GM19455 (cell line): ENCODE measurements around the gene MTRFR.
"Not testable (repeated sequence)": the region's sequence is repeated elsewhere in the genome, so short reads cannot be mapped to it uniquely, and the experiment has no call there.

ENCODE experiments used
- ATAC-seq: cut with Tn5 transposase; IDR thresholded peaks from one replicate; pipeline ENCODE4 v1.9.1; 2021; ENCODE audit not compliant: unreplicated experiment

Gene MTRFR

GRCh38 chr12:123232807-123233504, at the start of gene MTRFR, which contains the start of gene MPHOSPH9:
Gene MTRFR, plus strand, starts transcription at chr12:123233436. Its CDS starts 20,239 bp downstream, at chr12:123253675.
Gene MPHOSPH9, minus strand, starts transcription at chr12:123233141. Its CDS starts 2,777 bp downstream, at chr12:123230364.
- peak; percentile 82 for ATAC-seq

- no peak for ATAC-seq
These were observed 45.6 kb upstream of the MTRFR start for GRCh38 chr12:123187637-123188036.

- no peak for ATAC-seq
These were observed 33.3 kb upstream of the MTRFR start for GRCh38 chr12:123199936-123200335.

GRCh38 chr12:123200414-123200813, 32.8 kb upstream of the MTRFR start:
- ATAC-seq, result no peak

- not testable (repeated sequence) for ATAC-seq
These were observed 26.4 kb upstream of the MTRFR start for GRCh38 chr12:123206794-123207193.

GRCh38 chr12:123207815-123208214, 25.4 kb upstream of the MTRFR start:
- not testable (repeated sequence) for ATAC-seq

GRCh38 chr12:123223241-123223668, 10.0 kb upstream of the MTRFR start:
- no peak for ATAC-seq

GRCh38 chr12:123225443-123225842, 7.8 kb upstream of the MTRFR start:
- no peak for ATAC-seq

- no peak for ATAC-seq
These were observed 5.5 kb upstream of the MTRFR start for GRCh38 chr12:123227581-123228258.

GRCh38 chr12:123229051-123229450, 4.2 kb upstream of the MTRFR start:
- no peak for ATAC-seq

GRCh38 chr12:123231931-123232330, 1.3 kb upstream of the MTRFR start:
- ATAC-seq, result no peak

- ATAC-seq, result no peak
These were observed 797 bp upstream of the MTRFR start for GRCh38 chr12:123232472-123232806.

- peak; percentile 14 for ATAC-seq
These were observed 471 bp downstream of the MTRFR start for GRCh38 chr12:123233505-123234308.

GRCh38 chr12:123237646-123238329, 4.6 kb downstream of the MTRFR start:
- no peak for ATAC-seq

- ATAC-seq, result no peak
These were observed 5.1 kb downstream of the MTRFR start for GRCh38 chr12:123238330-123238682.

GRCh38 chr12:123238961-123239360, 5.7 kb downstream of the MTRFR start:
- ATAC-seq, result no peak

- ATAC-seq, result no peak
These were observed 9.1 kb downstream of the MTRFR start for GRCh38 chr12:123242116-123242904.

GRCh38 chr12:123243671-123244262, 10.5 kb downstream of the MTRFR start:
- no peak for ATAC-seq

GRCh38 chr12:123245678-123246077, 12.4 kb downstream of the MTRFR start:
- no peak for ATAC-seq

GRCh38 chr12:123248129-123248528, 14.9 kb downstream of the MTRFR start:
- ATAC-seq, result not testable (repeated sequence)
